NCI-H2081 treated with DMSO at 0.1 percent for 48 hours (cell line): Measurements from ENCODE around the gene FARS2.
"Not testable (repeated sequence)": the region's sequence is repeated elsewhere in the genome, so short reads cannot be mapped to it uniquely, and the experiment has no call there.

Experiments used
- DNase-seq: peaks from one replicate; lab custom pipeline; 2025; lab: John Stamatoyannopoulos, UW

Gene FARS2

GRCh38 chr6:5698318-5698717 is 437.0 kb downstream of the FARS2 start:
- no peak for DNase-seq

GRCh38 chr6:5699064-5699463 is 437.8 kb downstream of the FARS2 start:
- not testable (repeated sequence) for DNase-seq

- DNase-seq: no peak
Observed at GRCh38 chr6:5701174-5701573, 439.9 kb downstream of the FARS2 start.

- no peak for DNase-seq
Observed at GRCh38 chr6:5704708-5705107, 443.4 kb downstream of the FARS2 start.

GRCh38 chr6:5705252-5705651 is 443.9 kb downstream of the FARS2 start:
- no peak for DNase-seq

DNA sequence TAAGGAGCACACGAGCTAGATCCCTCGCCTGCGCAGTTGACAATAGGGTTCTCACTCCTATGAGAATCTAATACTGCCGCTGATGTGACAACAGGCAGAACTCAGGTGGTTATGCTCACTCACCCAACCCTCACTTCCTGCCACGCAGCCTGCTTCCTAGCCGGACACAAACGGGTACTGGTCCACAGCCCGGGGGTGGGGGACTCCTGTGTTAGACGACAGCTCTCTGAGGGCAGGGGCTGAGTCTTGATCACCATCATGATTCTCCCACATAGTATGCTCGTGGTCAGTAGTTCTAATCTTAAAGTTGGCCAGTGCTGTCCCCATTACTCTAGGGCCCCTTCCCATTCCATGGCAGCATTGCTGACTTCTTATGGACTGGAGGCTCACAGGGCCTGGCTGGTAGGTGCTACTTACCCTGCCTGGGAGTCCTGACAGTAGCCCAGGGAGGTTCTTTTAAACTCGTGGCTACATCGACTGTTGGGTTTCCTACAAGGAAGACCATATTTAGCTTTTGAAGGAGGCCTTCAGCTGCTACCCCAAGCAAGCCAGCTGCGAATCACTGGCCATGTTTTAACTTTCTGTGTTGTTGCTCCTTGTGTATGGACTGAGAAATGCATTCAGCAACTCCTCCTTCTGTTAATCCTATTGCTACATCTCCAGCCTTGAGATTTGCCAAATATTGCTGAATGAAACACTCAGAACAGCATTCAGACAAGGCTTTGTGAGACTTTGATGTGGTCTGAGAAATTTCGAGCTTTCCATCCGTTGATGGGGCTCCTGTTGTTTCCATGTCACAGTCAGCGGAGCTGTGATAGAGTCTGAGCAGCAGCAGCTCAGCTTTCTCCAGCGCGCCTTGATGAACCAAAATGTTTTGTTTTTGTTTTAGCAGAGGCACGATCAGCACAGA is 445.1 kb downstream of the FARS2 start:
- no peak for DNase-seq

- DNase-seq: no peak
Observed at GRCh38 chr6:5707281-5708045, 446.1 kb downstream of the FARS2 start.

- no peak for DNase-seq
Observed at GRCh38 chr6:5710516-5710915, 449.2 kb downstream of the FARS2 start.

GRCh38 chr6:5710936-5711335 is 449.6 kb downstream of the FARS2 start:
- DNase-seq: no peak

DNA sequence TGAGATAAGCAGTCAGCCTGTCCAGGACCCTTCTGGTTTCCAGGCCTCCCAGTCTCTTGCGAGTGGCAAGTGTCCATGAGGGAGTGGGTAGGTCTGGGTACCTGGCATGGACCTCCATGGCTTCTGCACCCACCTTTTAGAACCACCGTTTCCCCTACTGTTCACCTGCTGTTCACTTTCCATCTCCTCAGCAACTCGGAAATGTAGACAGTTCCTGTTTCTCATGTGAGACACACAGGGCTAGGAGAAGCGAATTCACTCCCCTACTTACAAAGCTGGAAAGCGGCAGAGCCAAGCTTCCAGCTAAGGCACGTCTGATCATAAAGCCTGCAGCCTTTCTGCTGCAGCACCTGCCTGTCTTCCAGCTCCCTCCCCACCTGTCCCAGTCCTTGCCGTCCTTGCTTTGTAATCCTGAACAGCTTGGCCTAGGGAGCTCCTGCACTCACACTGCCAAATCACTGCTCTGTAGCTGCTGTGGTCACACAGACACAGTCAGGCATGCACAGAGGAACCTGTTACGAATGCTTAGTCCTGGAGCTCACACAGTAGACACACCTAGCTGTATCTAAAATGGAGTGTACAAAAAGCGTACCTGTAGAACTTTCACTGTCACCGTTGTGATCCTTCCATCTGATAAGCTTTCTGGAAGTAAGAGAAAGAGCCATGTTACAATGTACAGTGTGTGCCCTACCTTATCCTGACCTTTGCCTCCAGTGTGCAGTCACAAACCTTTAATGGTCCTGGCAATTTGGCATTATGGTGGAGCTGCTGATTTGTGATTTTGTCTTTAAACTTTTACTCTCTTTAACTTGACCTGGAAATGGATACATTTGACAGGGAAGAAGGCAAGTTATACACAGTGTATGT is 451.3 kb downstream of the FARS2 start:
- DNase-seq: no peak

GRCh38 chr6:5713519-5713918 is 452.2 kb downstream of the FARS2 start:
- no peak for DNase-seq

DNA sequence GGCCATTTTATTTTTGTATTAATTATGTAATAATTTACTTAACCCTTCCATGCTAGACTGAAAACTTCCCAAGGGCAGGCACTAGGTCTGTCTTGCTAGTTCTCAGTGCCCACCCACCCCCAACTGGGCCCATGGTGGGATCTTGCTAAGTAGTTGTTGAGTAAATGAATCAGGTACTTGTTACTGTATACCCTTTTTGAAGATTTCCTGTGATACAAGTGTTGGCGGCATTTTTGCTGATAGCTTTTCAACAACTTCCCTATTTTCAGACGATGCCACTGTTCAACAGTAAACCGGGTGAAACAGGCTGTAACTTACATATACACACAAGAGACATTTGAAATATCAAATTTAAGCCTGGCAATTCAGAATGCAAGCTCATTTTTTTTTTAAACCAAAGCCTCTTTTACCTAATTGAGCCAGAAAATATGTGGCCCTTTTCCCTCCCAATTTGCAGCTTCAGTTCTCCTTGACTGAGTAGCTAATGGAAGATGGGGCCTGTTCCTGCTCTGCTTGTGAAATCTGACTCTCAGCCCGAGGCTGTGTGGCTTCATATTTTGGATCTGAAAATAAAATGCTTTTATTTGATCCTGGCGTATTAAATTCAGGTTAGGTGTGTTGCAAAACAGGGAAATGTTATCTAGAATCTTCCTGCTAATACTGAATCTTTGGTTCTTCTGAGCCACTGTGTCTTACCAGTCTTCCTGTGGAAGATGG is 457.1 kb downstream of the FARS2 start:
- DNase-seq: no peak

GRCh38 chr6:5723841-5724691 is 462.8 kb downstream of the FARS2 start:
- no peak for DNase-seq

DNA sequence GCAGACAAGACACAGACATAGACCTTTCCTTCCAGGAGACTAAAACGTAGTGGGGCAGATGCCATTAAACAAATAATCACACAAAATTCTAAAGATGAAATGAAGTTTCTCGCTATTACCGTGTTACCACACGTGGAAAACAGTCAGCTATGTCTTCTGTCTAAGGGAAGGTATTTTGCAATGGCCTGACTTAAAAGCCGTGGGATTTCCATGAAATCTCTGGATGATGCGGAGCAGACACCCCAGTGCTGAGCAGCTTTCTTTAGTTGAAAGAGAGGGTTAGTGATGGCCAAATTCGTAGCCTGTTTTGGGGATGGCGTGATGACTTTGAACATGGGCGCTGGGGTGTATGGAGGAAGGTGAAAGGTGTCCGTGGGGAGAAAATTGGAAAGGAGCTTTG is 463.6 kb downstream of the FARS2 start:
- DNase-seq: no peak

DNA sequence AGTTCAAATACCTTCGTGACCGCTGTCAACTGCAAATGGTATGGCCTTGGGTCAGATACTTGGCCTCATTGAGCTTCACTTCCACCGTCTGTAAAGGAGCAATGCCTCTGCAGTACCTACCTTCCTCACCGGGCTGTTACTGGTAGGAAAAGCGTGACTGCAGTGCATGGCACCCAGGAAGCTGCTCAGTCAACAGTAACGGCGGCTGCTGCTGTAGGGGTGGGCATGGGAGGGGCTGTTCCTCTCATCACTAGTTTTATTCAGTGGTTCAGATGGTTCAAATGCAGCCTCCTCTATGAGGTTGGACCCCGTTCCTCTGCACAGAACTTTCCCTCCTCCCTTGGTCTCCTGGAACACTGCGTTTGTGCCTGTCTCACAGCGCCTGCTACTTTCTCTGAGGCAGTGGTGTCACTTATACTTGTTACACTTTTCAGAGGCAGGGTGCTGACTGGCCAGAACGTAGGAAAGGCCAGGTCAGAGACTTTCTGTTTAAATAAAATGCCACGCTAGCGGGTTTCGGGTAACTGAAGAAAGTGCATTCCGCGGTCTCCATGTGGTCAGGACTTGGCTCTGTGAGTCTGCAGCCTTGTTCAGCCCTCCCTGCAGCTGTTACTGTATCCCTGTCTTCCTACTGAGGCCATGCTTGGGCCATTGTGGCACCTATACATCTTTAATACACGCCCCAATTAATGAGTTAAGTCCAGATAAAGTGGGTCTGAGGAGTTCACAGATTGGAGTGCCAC is 465.8 kb downstream of the FARS2 start:
- no peak for DNase-seq

- DNase-seq: no peak
Observed at GRCh38 chr6:5728351-5729079, 467.2 kb downstream of the FARS2 start.

GRCh38 chr6:5729080-5729434 is 467.7 kb downstream of the FARS2 start:
- peak; percentile 25 for DNase-seq

DNA sequence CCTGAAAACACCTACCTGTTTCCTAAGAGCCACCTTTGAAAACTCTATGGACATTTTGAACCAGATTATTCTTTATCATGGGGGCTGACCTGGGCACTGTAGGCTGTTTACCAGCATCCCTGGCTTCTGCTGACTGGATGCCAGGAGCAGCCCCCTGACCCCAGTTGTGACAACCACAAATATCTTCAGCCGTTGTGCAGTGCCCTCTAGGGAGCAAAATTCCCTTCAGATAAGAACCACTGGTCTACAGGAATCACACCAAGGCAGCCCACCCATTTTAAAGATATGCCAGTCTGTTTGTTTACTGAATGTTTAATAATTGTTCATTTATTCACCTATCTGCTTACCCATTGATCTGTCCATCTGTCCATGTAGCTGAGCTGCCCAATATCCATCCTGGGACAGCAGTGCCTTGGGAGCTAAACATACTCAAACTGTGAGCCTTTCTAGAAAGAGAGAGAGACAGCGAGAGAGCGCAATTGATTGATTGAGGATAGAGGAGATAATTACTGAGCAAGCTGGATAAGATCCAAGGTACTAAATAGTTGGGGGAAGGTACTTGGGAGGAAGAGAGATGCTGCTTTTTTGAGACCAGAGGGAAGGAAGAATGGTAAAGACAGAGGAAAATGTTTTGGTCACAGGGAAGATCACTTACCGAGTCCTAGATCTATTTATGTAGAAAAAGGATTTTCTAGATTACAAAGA is 468.7 kb downstream of the FARS2 start:
- DNase-seq: no peak
